Endothelial cell of umbilical vein (primary cell): ENCODE measurements around the gene SUSD2.

ENCODE experiments used
- CTCF ChIP-seq, 2 donors: IDR thresholded peaks; 1 replicate in 1 of 2; 2 replicates in 1 of 2; pipeline ENCODE4 v1.5.1; 2011; ENCODE audit warnings: low read length in 2 of 2, mild to moderate bottlenecking in 2 of 2, moderate library complexity in 2 of 2, control low read depth in 1 of 2, inconsistent platforms in 1 of 2, low read depth in 1 of 2; ENCODE audit not compliant: insufficient read depth in 1 of 2; ENCODE audit errors: extremely low read depth in 1 of 2
- EZH2 ChIP-seq: IDR thresholded peaks from 2 replicates; pipeline ENCODE4 v1.6.1; 2012; ENCODE audit warnings: borderline replicate concordance, low read depth, mild to moderate bottlenecking, moderate library complexity, low read length, inconsistent platforms; ENCODE audit not compliant: severe bottlenecking
- FOS ChIP-seq: IDR thresholded peaks from 2 replicates; pipeline ENCODE4 v1.6.1; 2011; ENCODE audit warnings: mild to moderate bottlenecking, low read length, moderate library complexity, borderline replicate concordance; ENCODE audit not compliant: insufficient read depth
- GATA2 ChIP-seq: IDR thresholded peaks from 2 replicates; pipeline ENCODE4 v1.7.0; 2011; ENCODE audit warnings: low read depth, mild to moderate bottlenecking, moderate library complexity, mixed read lengths, low read length; ENCODE audit not compliant: insufficient read length, insufficient read depth
- JUN ChIP-seq: IDR thresholded peaks from 2 replicates; pipeline ENCODE4 v1.6.1; 2011; ENCODE audit warnings: borderline replicate concordance, low read depth; ENCODE audit not compliant: insufficient read length, insufficient read depth
- POLR2A ChIP-seq: IDR thresholded peaks from 2 replicates; pipeline ENCODE4 v1.6.1; 2012; ENCODE audit warnings: low read depth, mild to moderate bottlenecking, control low read depth, low read length
- POLR2AphosphoS5 ChIP-seq: IDR thresholded peaks from 2 replicates; pipeline ENCODE4 v1.6.1; 2012; ENCODE audit warnings: low read depth, mild to moderate bottlenecking, control low read depth, low read length, moderate library complexity; ENCODE audit not compliant: insufficient read depth
- TF ChIP-seq, protein P1 (sequence below): IDR thresholded peaks from 2 replicates; pipeline ENCODE4 v1.6.1; 2011; ENCODE audit not compliant: insufficient read depth, insufficient read length

GRCh38 chr22:24165673-24166072 is 15.6 kb upstream of the SUSD2 start:
- TF ChIP-seq CTCF (IDR thresholded peaks at IDR 0.05; ENCODE audit: extremely low read depth in 1 of 2, insufficient read depth in 1 of 2, low read depth in 1 of 2, low read length in 2 of 2) = no peak
- no peak for TF ChIP-seq JUN
- no peak for TF ChIP-seq POLR2AphosphoS5
- TF ChIP-seq GATA2 = no peak
- no peak for TF ChIP-seq EZH2
- TF ChIP-seq POLR2A = no peak
- TF ChIP-seq, protein P1, sequence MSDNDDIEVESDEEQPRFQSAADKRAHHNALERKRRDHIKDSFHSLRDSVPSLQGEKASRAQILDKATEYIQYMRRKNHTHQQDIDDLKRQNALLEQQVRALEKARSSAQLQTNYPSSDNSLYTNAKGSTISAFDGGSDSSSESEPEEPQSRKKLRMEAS = no peak
- no peak for TF ChIP-seq FOS
